Stomach (tissue), 9 donors: ENCODE measurements around the gene L3MBTL4. TPM values are rescaled to one million over a fixed set of nuclear protein-coding genes. Genes with fewer than 3 reads are reported as not detected.

Experiments used
- DNase-seq, 2 donors: peaks; one replicate each; pipeline versions ENCODE4 v3.0.0 to v3.0.0-alpha.2; 2013 to 2019
- H3K27ac ChIP-seq, 5 donors: fragments of 200-600 bp in 4 of 5; sonication (generic) in 4 of 5; one replicate each; pipeline ENCODE4 v1.5.1; 2013 to 2019; ENCODE audit warnings: mild to moderate bottlenecking in 1 of 5, moderate library complexity in 1 of 5
- H3K27me3 ChIP-seq, 3 donors: fragments of 200-600 bp; sonication (generic); one replicate each; pipeline ENCODE4 v1.5.1; 2017 to 2019; ENCODE audit warnings: mixed run types in 1 of 3
- H3K36me3 ChIP-seq, 4 donors: fragments of 200-600 bp; sonication (generic); 1 replicate in 3 of 4; 2 replicates in 1 of 4; pipeline ENCODE4 v1.5.1; 2016 to 2019
- H3K4me1 ChIP-seq, 4 donors: fragments of 200-600 bp; sonication (generic); one replicate each; pipeline ENCODE4 v1.5.1; 2016 to 2019
- H3K4me3 ChIP-seq, 4 donors: fragments of 200-600 bp; sonication (generic) in 3 of 4; one replicate each; pipeline ENCODE4 v1.5.1; 2016 to 2019; ENCODE audit warnings: mild to moderate bottlenecking in 1 of 4
- H3K9me3 ChIP-seq, 4 donors: fragments of 200-600 bp; sonication (generic); one replicate each; pipeline ENCODE4 v1.5.1; 2016 to 2019
- CTCF ChIP-seq, 7 experiments: fragments of 450-650 bp in 4 of 7; fragments of 200-600 bp in 3 of 7; sonication (generic) in 3 of 7; IDR thresholded peaks; one replicate each; pipeline ENCODE4 v1.5.1; 2016 to 2019; ENCODE audit warnings: antibody characterized with exemption in 7 of 7, control low read depth in 2 of 7, mild to moderate bottlenecking in 1 of 7
- EP300 ChIP-seq: sonication (generic); formaldehyde crosslinking; IDR thresholded peaks from one replicate; pipeline ENCODE4 v1.6.1; 2017; ENCODE audit warnings: antibody characterized with exemption
- POLR2A ChIP-seq, 4 donors: fragments of 450-650 bp; IDR thresholded peaks; one replicate each; pipeline ENCODE4 v1.6.1; 2016; ENCODE audit warnings: antibody characterized with exemption in 4 of 4, control low read depth in 2 of 4, mild to moderate bottlenecking in 1 of 4, moderate library complexity in 1 of 4
- POLR2AphosphoS5 ChIP-seq, 3 donors: sonication (generic); formaldehyde crosslinking; IDR thresholded peaks; one replicate each; pipeline ENCODE4 v1.6.1; 2016; ENCODE audit warnings: antibody characterized with exemption in 3 of 3
- WGBS, 5 donors: extraction: QIAGEN DNeasy Blood & Tissue Kit in 3 of 5; methylation state at CpG; one replicate each; pipeline versions ENCODE4 v1.1.5 to v1.1.7; 2013 to 2018; 5-methylcytosine and 5-hydroxymethylcytosine counted together
- intact Hi-C: fragments of 100-400 bp; cut with DNase I; formaldehyde crosslinking; loops from one replicate; pipeline ENCODE4 v1.15.1; 2023; ENCODE audit warnings: low total_unique reads
- polyA plus RNA-seq, 3 donors: library from polyadenylated mRNA; stranded (reverse); fragments of 200-250 nt; gene quantifications; one replicate each; pipeline ENCODE4 v1.2.3, GENCODE V29; 2013
- total RNA-seq, 5 donors: library from RNA; depleted of rRNA; stranded (reverse); fragments of >200 nt; gene quantifications; one replicate each; pipeline versions ENCODE4 v1.1.0 to v1.2.3, GENCODE V29; 2014 to 2016
- donor health status: healthy with polysubstance abuse.
- donor health status: Bipolar disorder and iron deficiency.
- donor health status: healthy.

L3MBTL4 gene
- total and polyA plus RNA-seq, 8 donors: 1.9 to 23.3 (median 7.6) TPM

GRCh38 chr18:6336239-6336638 lies 78.5 kb downstream of the L3MBTL4 start:
- 82 to 89% (median 86%) methylated on average over 4 of the region's 4 CpGs for WGBS, 5 donors
- H3K27ac ChIP-seq: no peak overlapping the region
- intact Hi-C loops: no loop called here
- H3K4me3 ChIP-seq: no peak overlapping the region
- no peaks in the 10 kb centered on the region for H3K4me1 ChIP-seq
- H3K9me3 ChIP-seq: peaks cover 0 to 11% (median 5%) of the 10 kb centered on the region in 4 donors
- H3K27me3 ChIP-seq: no peaks in the 10 kb centered on the region
- DNase-seq: no peak
- TF ChIP-seq POLR2A (IDR thresholded peaks at IDR 0.05) (no peak), POLR2AphosphoS5 (IDR thresholded peaks at IDR 0.05) (no peak), CTCF (IDR thresholded peaks at IDR 0.05) (no peak), EP300 (no peak)
- H3K36me3 ChIP-seq: no peaks in the 10 kb centered on the region

- 65 to 80% (median 70%) methylated on average over 4 of the region's 4 CpGs for WGBS, 5 donors
- Histone ChIP-seq H3K4me1 (no peaks in the 10 kb centered on the region), H3K9me3 (no peaks in the 10 kb centered on the region), H3K4me3 (no peak overlapping the region), H3K27me3 (no peaks in the 10 kb centered on the region), H3K27ac (no peak overlapping the region), H3K36me3 (no peaks in the 10 kb centered on the region)
- intact Hi-C loops: no loop called here
- TF ChIP-seq POLR2AphosphoS5 (IDR thresholded peaks at IDR 0.05): no peak
- TF ChIP-seq EP300: no peak
- no peak for TF ChIP-seq POLR2A (IDR thresholded peaks at IDR 0.05)
- TF ChIP-seq CTCF (IDR thresholded peaks at IDR 0.05): no peak
- no peak for DNase-seq
Measured at GRCh38 chr18:6333981-6334380, 80.7 kb downstream of the L3MBTL4 start.

- TF ChIP-seq POLR2A (IDR thresholded peaks at IDR 0.05): no peak
- no peak for TF ChIP-seq POLR2AphosphoS5 (IDR thresholded peaks at IDR 0.05)
- TF ChIP-seq CTCF (IDR thresholded peaks at IDR 0.05): no peak
- TF ChIP-seq EP300: no peak
- intact Hi-C loops: no loop called here
- DNase-seq: no peak
- H3K4me3 ChIP-seq: no peak overlapping the region
- H3K4me1 ChIP-seq: peaks cover 0 to 12% (median 9%) of the 10 kb centered on the region in 4 donors
- H3K36me3 ChIP-seq: no peaks in the 10 kb centered on the region
- no peak overlapping the region for H3K27ac ChIP-seq
- H3K9me3 ChIP-seq: no peaks in the 10 kb centered on the region
- 86 to 88% (median 87%) methylated on average over 2 of the region's 2 CpGs for WGBS, 5 donors
- no peaks in the 10 kb centered on the region for H3K27me3 ChIP-seq
Measured at GRCh38 chr18:6331872-6332271, 82.8 kb downstream of the L3MBTL4 start.

- intact Hi-C loops: no loop called here
- TF ChIP-seq POLR2A (IDR thresholded peaks at IDR 0.05) (no peak), CTCF (IDR thresholded peaks at IDR 0.05) (no peak), POLR2AphosphoS5 (IDR thresholded peaks at IDR 0.05) (no peak), EP300 (no peak)
- Histone ChIP-seq H3K4me3 (no peak overlapping the region), H3K27me3 (no peaks in the 10 kb centered on the region), H3K27ac (no peak overlapping the region), H3K4me1 (peaks cover 0 to 12% (median 9%) of the 10 kb centered on the region in 4 donors), H3K9me3 (no peaks in the 10 kb centered on the region), H3K36me3 (no peaks in the 10 kb centered on the region)
- no peak for DNase-seq
Measured at GRCh38 chr18:6330786-6331185, 83.9 kb downstream of the L3MBTL4 start.
